ENCODE measurements around the gene PARD3B. TPM values are rescaled to one million over a fixed set of nuclear protein-coding genes. Genes with fewer than 3 reads are reported as not detected.

Gene PARD3B
- total and polyA plus RNA-seq, 10 of the 15 experiments (the other 5 are each of a cell fraction or from before 2014, with no cell fraction given): 0.01 to 0.54 (median 0.07) TPM; not detected in 7

GRCh38 chr2:205066081-205066480, 520.8 kb downstream of the PARD3B start:
- no peak overlapping the region for H3K9ac ChIP-seq (ENCODE audit: control insufficient read depth, insufficient read depth, low read length)
- CTCF ChIA-PET: no interaction called here
- intact Hi-C loops (cut with micrococcal nuclease; ENCODE audit: unreplicated experiment): no loop called here
- no peaks in the 10 kb centered on the region for H3K36me3 ChIP-seq (ENCODE audit: control insufficient read depth in 2 of 2, insufficient read depth in 2 of 2, low read length in 1 of 2)
- 40% methylated on average over 5 of the region's 5 CpGs for WGBS (ENCODE audit: insufficient coverage, insufficient replicate concordance, low lambda C conversion rate, missing lambda C conversion rate)
- in situ Hi-C loops (cut with MboI): no loop called here
- ATAC-seq: no peak
- H2AFZ ChIP-seq (ENCODE audit: control insufficient read depth, low read depth, low read length): no peak overlapping the region
- no peak for FAIRE-seq
- no peaks in the 10 kb centered on the region for H4K20me1 ChIP-seq (ENCODE audit: control insufficient read depth, insufficient read depth)
- no peaks in the 10 kb centered on the region for H3K79me2 ChIP-seq (ENCODE audit: control insufficient read depth, insufficient read depth, low read length)
- POLR2A ChIA-PET: no interaction called here
- H3K4me3 ChIP-seq: no peak overlapping the region
- H3K4me2 ChIP-seq (ENCODE audit: control insufficient read depth, insufficient read depth): no peak overlapping the region
- no peak for DNase-seq (ENCODE audit: low read depth, low spot score)
- no peaks in the 10 kb centered on the region for H3K4me1 ChIP-seq (ENCODE audit: control insufficient read depth, insufficient read depth, low read length)
- no peak for TF ChIP-seq USF2 (IDR thresholded peaks at IDR 0.05; ENCODE audit: borderline replicate concordance, low read depth, low read length)
- TF ChIP-seq, protein P1, sequence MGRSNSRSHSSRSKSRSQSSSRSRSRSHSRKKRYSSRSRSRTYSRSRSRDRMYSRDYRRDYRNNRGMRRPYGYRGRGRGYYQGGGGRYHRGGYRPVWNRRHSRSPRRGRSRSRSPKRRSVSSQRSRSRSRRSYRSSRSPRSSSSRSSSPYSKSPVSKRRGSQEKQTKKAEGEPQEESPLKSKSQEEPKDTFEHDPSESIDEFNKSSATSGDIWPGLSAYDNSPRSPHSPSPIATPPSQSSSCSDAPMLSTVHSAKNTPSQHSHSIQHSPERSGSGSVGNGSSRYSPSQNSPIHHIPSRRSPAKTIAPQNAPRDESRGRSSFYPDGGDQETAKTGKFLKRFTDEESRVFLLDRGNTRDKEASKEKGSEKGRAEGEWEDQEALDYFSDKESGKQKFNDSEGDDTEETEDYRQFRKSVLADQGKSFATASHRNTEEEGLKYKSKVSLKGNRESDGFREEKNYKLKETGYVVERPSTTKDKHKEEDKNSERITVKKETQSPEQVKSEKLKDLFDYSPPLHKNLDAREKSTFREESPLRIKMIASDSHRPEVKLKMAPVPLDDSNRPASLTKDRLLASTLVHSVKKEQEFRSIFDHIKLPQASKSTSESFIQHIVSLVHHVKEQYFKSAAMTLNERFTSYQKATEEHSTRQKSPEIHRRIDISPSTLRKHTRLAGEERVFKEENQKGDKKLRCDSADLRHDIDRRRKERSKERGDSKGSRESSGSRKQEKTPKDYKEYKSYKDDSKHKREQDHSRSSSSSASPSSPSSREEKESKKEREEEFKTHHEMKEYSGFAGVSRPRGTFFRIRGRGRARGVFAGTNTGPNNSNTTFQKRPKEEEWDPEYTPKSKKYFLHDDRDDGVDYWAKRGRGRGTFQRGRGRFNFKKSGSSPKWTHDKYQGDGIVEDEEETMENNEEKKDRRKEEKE (IDR thresholded peaks at IDR 0.05): no peak
- no peak for TF ChIP-seq MYB (IDR thresholded peaks at IDR 0.05; ENCODE audit: borderline replicate concordance, low read depth, low read length)
- no peak for TF ChIP-seq MYC (IDR thresholded peaks at IDR 0.05; ENCODE audit: insufficient read depth, insufficient read length, insufficient replicate concordance, low read length, severe bottlenecking)
- no peak for TF ChIP-seq HDAC6 (IDR thresholded peaks at IDR 0.05; ENCODE audit: unreplicated experiment)
- TF ChIP-seq ZNF24 (IDR thresholded peaks at IDR 0.05): no peak
- no peak for TF ChIP-seq NRF1 (conservative IDR thresholded peaks at IDR 0.05; ENCODE audit: low read depth, low read length)
- no peak for TF ChIP-seq YBX1 (IDR thresholded peaks at IDR 0.05)
- TF ChIP-seq, protein P2, sequence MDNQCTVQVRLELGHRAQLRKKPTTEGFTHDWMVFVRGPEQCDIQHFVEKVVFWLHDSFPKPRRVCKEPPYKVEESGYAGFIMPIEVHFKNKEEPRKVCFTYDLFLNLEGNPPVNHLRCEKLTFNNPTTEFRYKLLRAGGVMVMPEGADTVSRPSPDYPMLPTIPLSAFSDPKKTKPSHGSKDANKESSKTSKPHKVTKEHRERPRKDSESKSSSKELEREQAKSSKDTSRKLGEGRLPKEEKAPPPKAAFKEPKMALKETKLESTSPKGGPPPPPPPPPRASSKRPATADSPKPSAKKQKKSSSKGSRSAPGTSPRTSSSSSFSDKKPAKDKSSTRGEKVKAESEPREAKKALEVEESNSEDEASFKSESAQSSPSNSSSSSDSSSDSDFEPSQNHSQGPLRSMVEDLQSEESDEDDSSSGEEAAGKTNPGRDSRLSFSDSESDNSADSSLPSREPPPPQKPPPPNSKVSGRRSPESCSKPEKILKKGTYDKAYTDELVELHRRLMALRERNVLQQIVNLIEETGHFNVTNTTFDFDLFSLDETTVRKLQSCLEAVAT (IDR thresholded peaks at IDR 0.05): no peak
- TF ChIP-seq CREB1 (IDR thresholded peaks at IDR 0.05; ENCODE audit: low read depth): no peak
- no peak for TF ChIP-seq BRCA1 (IDR thresholded peaks at IDR 0.05; ENCODE audit: low read depth, low read length)
- TF ChIP-seq ZNF207 (IDR thresholded peaks at IDR 0.05; ENCODE audit: borderline replicate concordance): no peak
- no peak for TF ChIP-seq POLR2AphosphoS2 (IDR thresholded peaks at IDR 0.05; ENCODE audit: low read depth, low read length)
- TF ChIP-seq KDM1A (IDR thresholded peaks at IDR 0.05; ENCODE audit: borderline replicate concordance): no peak
- TF ChIP-seq ZZZ3 (IDR thresholded peaks at IDR 0.05; ENCODE audit: control insufficient read depth, insufficient read length, low read depth): no peak
- TF ChIP-seq LARP7 (IDR thresholded peaks at IDR 0.05): no peak
- no peak for TF ChIP-seq HCFC1 (IDR thresholded peaks at IDR 0.05; ENCODE audit: low read length)
- no peak for TF ChIP-seq SPI1 (IDR thresholded peaks at IDR 0.05; ENCODE audit: borderline replicate concordance, insufficient read depth, low read depth, low read length)
- no peak for TF ChIP-seq HDGF (IDR thresholded peaks at IDR 0.05)
- no peak for TF ChIP-seq STAT1 (conservative IDR thresholded peaks at IDR 0.05)
- RAD21 ChIA-PET (ENCODE audit: unreplicated experiment): no interaction called here
- no peaks in the 10 kb centered on the region for H3K27me3 ChIP-seq (replicated peaks in 1 of 2; ENCODE audit: control insufficient read depth in 2 of 2, insufficient read depth in 2 of 2, low read length in 1 of 2)
- no peaks in the 10 kb centered on the region for H3K9me3 ChIP-seq (replicated peaks; ENCODE audit: control insufficient read depth, insufficient read depth, low read length)
- H3K27ac ChIP-seq (ENCODE audit: control insufficient read depth, insufficient read depth): no peak overlapping the region
- no TSS peak for BruUV-seq (replicated peaks)
- SMC1A ChIA-PET (ENCODE audit: uncharacterized antibody, unreplicated experiment): no interaction called here
